PFSK-1 (cell line): Measurements from ENCODE around the gene SNCA.

Experiments used
- POLR2AphosphoS5 ChIP-seq: IDR thresholded peaks from 2 replicates; pipeline ENCODE4 v1.6.1; 2012; ENCODE audit warnings: low read depth, mild to moderate bottlenecking, control low read depth, low read length, moderate library complexity
- REST ChIP-seq, 2 experiments: IDR thresholded peaks; 2 replicates each; pipeline versions ENCODE4 v1.6.1 to v1.8.0; 2011 to 2012; ENCODE audit warnings: low read depth in 2 of 2, low read length in 2 of 2, control low read depth in 1 of 2, inconsistent platforms in 1 of 2, mild to moderate bottlenecking in 1 of 2, moderate library complexity in 1 of 2; ENCODE audit not compliant: insufficient read depth in 1 of 2
- TAF1 ChIP-seq: IDR thresholded peaks from 2 replicates; pipeline ENCODE4 v1.6.1; 2012; ENCODE audit warnings: low read length, control low read depth, borderline replicate concordance; ENCODE audit not compliant: insufficient read depth

DNA sequence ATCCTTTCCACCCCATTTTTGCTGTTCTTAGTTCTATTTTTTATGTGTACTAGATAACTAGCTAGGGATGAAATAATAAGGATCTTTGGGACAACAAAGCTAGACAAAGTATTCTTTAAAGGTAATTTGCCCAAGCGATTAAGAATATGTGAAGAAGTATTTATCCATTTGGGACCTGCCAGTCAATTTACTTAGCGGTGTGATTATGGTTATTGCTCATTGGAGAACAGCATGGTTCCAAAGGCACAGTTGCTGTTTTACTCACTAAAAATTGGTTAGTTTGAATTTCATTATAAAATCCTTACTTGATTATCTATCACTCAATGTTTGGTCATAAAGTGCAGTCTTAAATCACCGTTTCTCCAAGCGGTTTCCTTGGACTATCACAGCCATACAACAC is 124.1 kb downstream of the SNCA start:
- TF ChIP-seq REST (IDR thresholded peaks at IDR 0.05; ENCODE audit: insufficient read depth in 1 of 2, low read depth in 2 of 2, low read length in 2 of 2) (no peak), TAF1 (no peak), POLR2AphosphoS5 (no peak)
